LHCN-M2 (cell line): Measurements from ENCODE around the gene CMTM3. TPM values are rescaled to one million over a fixed set of nuclear protein-coding genes. Genes with fewer than 3 reads are reported as not detected.
"Not testable (repeated sequence)": the region's sequence is repeated elsewhere in the genome, so short reads cannot be mapped to it uniquely, and the experiment has no call there.

Source experiments
- DNase-seq: peaks from one replicate; pipeline ENCODE4 v3.0.0-alpha.2; 2012; ENCODE audit warnings: low read depth
- total RNA-seq: library from RNA; depleted of rRNA; stranded (reverse); fragments of >200 nt; gene quantifications from 2 replicates; pipeline ENCODE4 v1.2.3, GENCODE V29; 2014

The CMTM3 gene
- total RNA-seq, 1 experiment from 2014 or later = 30.2 TPM

GRCh38 chr16:66608241-66609138 is 4.0 kb downstream of the CMTM3 start:
- peak; percentile 77 for DNase-seq

- DNase-seq = no peak
These were observed 4.6 kb downstream of the CMTM3 start for GRCh38 chr16:66609139-66609510.

- no peak for DNase-seq
These were observed 5.8 kb downstream of the CMTM3 start for GRCh38 chr16:66610111-66610820.

DNA sequence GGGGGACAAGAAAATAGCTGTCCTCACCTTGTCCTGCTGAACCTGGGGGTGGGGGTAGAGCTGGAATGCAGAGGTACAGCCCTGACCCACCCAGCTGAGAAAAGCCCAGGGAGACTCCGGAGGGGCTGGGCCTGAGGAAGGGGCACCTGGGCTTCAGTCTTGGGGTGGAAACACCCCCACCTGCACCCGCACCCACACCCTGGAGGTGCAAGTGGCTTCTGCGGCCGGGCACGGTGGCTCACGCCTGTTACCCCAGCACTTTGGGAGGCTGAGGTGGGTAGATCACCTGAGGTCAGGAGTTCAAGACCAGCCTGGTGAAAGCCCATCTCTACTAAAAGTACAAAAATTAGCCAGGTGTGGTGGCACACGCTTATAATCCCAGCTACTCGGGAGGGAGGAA is 7.4 kb downstream of the CMTM3 start:
- DNase-seq = not testable (repeated sequence)

GRCh38 chr16:66612422-66612821 is 7.9 kb downstream of the CMTM3 start:
- no peak for DNase-seq

DNA sequence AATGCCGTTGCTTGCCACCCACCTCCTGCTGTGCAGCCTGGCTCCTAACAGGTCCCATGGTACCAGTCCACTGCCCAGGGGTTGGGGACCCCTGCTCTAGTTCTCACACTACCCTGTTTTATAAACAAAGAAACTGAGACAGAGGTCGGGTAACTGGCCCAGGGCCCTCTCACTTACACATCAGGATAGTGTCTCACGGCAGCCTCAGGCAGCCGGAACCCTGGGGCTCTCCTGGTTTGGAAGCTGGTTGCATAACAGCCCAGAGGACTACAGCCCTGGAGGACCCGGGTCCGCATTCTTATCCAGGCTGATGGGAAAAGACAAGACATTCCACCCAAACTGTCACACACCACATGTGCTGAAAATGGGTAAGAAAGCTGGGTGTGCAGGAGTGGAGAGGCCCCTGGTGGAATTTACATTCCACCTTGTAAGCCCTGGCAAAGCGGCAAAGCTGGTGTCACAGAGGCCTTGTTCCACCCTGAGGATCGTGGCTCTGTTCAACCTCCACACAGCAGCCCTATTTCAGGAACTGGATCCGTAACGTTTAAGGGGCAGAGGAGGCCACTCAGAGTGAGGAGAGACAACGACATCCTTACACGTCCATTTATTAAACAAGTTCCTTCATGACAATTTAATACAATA is 9.8 kb downstream of the CMTM3 start:
- DNase-seq = no peak

GRCh38 chr16:66616169-66616568 is 11.7 kb downstream of the CMTM3 start:
- no peak for DNase-seq

DNA sequence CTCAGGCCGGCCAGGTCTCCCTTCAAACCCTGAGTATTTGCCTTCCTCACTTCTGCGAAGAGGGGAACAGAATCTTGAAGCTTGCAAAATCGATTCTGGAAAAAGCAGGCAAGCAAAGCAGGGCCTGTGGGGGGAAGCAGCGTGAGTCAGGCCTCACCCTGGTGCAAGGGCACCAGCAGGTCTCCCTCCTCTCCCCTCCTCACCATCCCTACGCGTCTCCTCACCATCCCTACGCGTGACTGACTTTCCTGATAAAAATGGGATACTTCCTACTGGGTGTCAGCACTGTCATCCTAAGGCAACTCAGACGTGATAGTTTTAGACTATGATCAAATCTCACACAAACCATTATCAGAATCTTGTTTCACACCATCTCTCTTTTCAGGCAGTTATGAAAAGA is 12.1 kb downstream of the CMTM3 start:
- no peak for DNase-seq

DNA sequence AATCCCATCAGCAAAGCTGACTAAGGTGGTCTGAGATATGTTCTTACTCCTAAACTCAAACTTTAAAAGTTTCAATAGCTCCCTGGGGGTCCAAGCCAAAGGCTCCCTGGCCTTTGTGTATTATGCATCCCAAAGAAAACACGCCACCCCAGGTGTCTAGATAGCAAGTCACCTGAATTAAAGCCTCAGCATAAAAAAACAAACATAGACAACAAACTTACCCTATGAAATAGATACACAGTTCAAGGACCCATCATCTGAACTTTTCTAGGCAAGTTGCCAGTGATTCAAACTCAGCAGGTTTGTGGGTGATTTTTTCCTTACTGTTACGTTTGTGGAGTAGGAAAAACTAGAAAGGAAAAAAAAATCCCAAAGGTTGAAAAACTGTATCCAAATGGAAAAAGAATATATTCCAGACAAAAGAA is 12.5 kb downstream of the CMTM3 start:
- DNase-seq = no peak

DNA sequence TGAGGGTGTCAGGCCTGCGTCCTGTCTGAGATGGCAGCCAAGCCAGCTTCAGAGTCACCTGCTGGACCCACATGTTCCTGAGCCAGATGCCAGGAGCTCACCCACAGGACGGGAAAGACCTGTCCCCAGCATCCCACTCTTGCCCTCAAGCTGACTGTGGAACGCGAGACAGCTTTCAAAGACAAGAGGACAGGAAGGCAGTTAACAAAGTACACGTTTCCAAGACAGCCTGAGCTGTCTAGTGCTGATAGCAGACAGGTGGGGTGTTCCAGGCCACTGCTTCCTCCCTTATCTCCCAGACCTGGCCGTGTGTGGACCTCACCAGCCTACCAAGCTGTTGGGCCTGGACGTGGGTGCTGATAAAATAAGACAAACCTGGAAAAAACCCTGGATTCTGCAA is 13.2 kb downstream of the CMTM3 start:
- no peak for DNase-seq

DNA sequence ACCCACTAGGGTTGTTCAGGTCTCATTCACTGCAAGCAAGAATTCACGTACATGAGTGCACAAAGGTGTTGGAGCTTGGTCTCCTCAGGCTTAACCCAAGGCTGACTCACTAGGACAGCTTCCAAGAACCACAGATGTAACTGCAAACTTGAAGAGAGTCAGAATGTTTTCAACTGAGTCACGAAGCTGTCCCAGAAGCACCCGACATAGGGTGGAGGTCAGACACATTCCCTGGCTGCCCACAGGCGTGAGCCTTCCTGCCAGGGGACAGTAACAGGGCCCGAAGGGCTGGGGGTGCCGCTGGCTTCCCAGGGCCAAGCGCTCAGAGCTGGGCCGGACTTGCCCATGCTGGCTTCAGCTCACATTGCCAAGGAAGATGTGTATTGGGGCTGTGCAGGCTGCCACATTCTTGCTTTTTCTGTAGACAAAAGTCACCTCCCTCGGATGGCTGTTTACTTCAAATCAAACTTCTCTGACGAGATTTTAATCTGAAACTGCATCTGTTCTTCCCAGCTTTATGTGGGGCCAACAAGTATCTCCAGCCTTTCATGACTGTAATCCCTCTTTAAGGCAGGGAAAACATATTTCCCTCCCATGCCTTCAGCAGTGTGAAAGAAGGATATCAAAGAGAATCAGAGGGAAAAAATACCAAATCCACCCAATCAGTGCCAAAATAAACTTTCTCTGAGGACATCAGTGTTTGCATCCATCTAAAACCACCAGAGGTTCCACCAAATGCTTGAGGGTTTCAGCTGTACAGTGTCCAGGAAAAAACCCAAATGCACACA is 14.3 kb downstream of the CMTM3 start:
- DNase-seq = peak; percentile 95

DNA sequence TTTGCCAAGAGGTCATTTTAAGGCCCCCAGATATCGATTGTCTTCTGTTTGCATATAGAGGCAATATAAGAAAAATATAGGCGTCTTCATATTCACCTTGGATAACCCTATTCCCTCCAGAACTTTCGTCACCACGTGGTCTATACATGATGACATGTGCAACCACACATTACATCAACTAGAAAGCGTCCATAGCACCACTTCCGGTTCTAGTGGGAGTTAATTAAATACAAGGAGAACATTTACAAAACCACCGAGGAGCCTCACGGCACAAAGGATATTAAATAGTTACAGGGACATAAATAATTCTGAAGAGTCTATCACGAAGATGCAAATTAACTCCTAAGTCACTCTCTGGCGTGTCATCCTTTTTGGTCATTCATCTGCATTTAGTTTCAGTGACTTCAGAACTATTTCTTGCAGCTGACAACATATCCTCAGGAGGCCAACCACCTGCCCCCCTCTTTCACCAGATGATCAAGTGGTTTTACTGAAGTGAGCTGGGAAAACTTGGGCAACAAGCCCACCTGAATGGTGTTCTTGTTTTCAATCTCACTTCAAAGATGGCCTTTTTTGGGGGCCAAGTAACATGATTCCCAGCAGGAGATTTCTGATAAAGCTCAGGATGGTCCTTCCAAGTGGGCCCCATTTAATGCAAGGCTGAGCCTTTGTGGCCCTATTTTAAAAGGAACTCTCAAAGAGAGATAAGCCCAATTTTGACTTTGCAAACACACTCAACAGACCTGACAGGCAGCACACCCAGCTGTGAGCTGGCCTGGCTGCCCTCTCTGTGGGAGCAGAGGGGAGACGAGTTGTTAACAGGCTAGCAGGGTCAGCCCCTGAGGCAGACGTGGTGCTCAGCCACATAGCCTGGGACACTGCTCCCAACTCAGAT is 15.3 kb downstream of the CMTM3 start:
- peak; percentile 68 for DNase-seq

- no peak for DNase-seq
These were observed 15.9 kb downstream of the CMTM3 start for GRCh38 chr16:66620429-66620795.

- DNase-seq = no peak
These were observed 17.5 kb downstream of the CMTM3 start for GRCh38 chr16:66621973-66622372.

- no peak for DNase-seq
These were observed 18.4 kb downstream of the CMTM3 start for GRCh38 chr16:66622863-66623262.

DNA sequence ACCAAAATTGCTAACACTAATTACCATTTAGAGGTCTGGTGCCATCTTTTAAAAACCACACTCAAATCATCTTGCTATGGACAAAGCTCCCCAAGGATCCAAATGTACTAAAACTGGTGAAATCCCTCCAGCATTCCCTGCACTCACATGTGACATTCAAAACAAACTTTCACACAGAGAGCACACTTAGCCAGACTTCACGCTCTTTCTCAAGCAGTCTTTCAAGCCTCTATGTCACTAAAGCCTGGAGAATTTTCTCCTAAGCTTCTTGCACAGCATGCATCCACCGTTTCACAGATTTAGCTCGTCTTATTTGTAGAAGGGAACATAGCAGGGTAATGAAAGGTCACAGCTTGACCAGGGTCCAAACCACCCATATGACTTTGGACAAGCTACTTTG is 19.3 kb downstream of the CMTM3 start:
- DNase-seq = no peak

DNA sequence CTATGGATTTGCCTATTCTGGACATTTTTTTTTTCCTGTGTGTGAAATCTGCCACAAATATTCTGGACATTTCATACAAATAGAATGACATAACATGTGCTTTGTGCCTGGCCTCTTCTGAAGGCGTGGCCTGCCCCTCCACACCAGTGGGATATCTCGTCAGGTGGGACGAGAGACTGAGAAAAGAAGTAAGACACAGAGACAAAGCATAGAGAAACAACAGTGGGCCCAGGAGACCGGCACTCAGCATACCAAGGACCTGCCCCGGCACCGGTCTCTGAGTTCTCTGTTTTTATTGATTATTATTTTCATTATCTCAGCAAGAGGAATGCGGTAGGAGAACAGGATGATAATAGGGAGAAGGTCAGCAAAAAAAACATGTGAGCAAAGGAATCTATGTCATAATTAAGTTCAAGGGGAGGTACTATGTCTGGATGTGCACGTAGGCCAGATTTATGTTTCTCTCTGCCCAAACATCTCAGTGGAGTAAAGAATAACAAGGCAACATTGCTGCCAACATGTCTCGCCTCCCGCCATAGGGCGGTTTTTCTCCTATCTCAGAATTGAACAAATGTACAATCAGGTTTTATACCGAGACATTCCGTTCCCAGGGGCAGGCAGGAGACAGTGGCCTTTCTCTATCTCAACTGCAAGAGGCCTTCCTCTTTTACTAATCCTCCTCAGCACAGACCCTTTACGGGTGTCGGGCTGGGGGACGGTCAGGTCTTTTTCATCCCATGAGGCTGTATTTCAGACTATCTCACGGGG is 23.3 kb downstream of the CMTM3 start:
- DNase-seq = not testable (repeated sequence)

DNA sequence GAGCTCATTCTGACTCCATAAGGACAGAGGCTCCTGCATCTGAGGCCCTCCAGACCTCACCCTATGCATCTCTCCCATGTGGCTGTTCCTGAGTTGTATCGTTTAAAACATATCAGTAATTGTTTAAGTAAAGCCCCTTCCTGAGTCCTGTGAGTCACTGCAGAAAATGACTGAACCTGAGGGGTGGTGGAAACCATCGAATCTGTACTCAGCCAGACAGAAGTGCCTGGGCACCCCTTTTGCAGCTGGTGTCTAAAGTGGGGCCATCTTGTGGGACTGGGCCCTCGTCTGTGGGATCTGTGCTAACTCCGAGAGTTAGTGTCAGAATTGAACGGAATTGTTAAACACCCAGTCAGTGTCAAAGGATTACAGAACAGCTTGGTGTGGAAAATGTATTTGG is 25.4 kb downstream of the CMTM3 start:
- no peak for DNase-seq

DNA sequence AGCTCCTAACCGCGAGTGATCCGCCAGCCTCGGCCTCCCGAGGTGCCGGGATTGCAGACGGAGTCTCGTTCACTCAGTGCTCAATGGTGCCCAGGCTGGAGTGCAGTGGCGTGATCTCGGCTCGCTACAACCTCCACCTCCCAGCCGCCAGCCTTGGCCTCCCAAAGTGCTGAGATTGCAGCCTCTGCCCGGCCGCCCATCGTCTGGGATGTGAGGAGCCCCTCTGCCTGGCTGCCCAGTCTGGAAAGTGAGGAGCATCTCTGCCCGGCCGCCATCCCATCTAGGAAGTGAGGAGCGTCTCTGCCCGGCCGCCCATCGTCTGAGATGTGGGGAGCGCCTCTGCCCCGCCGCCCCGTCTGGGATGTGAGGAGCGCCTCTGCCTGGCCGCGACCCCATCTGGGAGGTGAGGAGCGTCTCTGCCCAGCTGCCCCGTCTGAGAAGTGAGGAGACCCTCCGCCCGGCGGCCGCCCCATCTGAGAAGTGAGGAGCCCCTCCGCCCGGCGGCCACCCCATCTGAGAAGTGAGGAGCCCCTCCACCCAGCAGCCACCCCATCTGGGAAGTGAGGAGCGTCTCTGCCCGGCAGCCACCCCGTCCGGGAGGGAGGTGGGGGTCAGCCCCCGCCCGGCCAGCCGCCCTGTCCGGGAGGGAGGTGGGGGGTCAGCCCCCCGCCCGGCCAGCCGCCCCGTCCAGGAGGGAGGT is 26.2 kb downstream of the CMTM3 start:
- not testable (repeated sequence) for DNase-seq
